AG09309 (cell line): ENCODE measurements around the gene TCF4.

Experiments used
- DNase-seq: peaks from one replicate; pipeline ENCODE4 v3.0.0-alpha.2; 2010; ENCODE audit warnings: low read depth
- H3K4me3 ChIP-seq: 2 replicates; pipeline ENCODE4 v1.5.1; 2011; ENCODE audit warnings: mild to moderate bottlenecking, low read depth, low read length, moderate library complexity; ENCODE audit not compliant: control insufficient read depth
- CTCF ChIP-seq: IDR thresholded peaks from 2 replicates; pipeline ENCODE4 v1.5.1; 2011; ENCODE audit warnings: mild to moderate bottlenecking, low read depth, low read length, inconsistent platforms; ENCODE audit not compliant: insufficient read depth, control insufficient read depth; ENCODE audit errors: missing control alignments

TCF4 gene

GRCh38 chr18:55432307-55433040, 155.5 kb downstream of the TCF4 start:
- no peak for DNase-seq
- no peak overlapping the region for H3K4me3 ChIP-seq
- no peak for TF ChIP-seq CTCF

- no peak for DNase-seq
- no peak for TF ChIP-seq CTCF
- H3K4me3 ChIP-seq, result no peak overlapping the region
Observed at GRCh38 chr18:55430026-55430425, 158.0 kb downstream of the TCF4 start.

DNA sequence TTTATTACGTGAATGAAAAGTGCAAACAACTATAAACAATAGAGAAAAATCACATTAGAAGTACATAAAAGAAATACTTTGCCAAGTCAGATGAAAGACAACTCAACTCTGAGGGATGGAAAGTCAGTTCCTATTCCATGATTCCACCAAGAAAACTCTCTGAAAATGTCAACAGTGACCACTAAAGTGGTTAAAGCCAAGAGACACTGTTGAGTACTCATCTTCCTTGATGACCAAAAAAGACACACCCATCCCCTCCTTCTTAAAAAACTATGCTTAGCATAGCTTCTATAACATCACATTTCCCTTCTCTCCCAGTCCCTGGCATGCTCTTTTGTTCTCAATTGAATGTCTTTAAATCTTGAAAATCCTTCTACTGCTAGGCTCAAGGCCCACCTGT, 160.0 kb downstream of the TCF4 start:
- TF ChIP-seq CTCF, result no peak
- DNase-seq, result no peak
- no peak overlapping the region for H3K4me3 ChIP-seq

DNA sequence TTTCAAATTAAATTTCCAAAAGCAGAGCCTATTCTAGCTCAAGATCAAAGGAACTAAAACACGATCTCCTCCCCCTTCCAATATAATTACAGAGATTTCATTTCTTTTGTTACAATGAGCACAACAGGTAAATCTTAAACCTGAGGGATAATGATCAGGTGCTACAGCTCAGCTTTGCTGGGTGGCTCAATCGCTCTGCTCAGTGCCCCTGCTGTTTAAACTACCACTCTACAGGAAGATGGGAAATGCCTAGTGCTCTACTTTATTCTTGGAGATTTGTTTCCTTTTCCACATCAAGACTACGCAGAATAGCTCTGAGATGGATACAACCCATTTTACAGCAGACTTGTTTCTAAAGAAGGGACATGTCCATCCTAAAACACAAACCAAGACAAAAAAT, 162.3 kb downstream of the TCF4 start:
- DNase-seq, result no peak
- H3K4me3 ChIP-seq, result no peak overlapping the region
- no peak for TF ChIP-seq CTCF

GRCh38 chr18:55422456-55423180, 165.4 kb downstream of the TCF4 start:
- H3K4me3 ChIP-seq, result peak overlapping the region; percentile 26
- TF ChIP-seq CTCF, result no peak
- DNase-seq, result no peak

DNA sequence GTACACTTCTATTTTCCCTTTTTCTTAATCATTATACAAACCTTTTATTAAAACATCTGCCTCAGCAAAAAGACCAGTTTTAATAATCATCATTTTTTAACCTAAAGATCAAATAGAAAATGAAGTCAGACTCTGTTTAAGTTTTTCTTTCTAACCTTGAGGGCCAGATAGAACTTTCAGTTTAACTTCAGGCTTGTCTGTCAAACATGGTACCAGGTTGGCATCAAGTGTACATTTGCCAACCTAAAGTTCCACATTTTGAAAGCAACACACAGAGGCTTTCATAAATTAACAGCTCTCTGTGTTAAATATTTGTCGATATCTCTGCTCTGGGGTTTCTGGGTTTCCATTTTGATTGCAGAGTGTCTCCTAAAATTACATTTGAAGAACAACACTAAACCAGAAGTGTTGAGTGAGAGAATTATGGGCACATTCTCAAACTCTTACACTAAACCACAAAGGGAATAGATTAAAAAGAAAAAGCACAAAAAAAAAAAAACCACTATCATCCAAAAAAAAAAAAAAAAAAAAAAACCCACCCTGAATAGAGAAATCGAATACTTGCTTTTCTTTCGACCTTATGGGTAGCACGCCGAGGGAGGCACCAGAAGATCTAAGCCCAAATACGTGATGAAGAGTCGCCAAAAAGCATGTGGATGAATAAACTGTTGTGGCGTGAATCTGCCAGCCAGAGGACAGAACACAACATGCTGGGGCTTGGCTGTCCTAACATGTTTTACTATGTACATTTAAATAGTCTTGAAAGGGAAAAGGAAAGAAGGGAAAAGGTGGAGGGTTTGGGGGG, 166.2 kb downstream of the TCF4 start:
- TF ChIP-seq CTCF, result no peak
- no peak for DNase-seq
- H3K4me3 ChIP-seq, result peak overlapping the region; percentile 20; the same call in 1 of the 2 replicates
